Measurements from ENCODE around the gene IL9.

DNA sequence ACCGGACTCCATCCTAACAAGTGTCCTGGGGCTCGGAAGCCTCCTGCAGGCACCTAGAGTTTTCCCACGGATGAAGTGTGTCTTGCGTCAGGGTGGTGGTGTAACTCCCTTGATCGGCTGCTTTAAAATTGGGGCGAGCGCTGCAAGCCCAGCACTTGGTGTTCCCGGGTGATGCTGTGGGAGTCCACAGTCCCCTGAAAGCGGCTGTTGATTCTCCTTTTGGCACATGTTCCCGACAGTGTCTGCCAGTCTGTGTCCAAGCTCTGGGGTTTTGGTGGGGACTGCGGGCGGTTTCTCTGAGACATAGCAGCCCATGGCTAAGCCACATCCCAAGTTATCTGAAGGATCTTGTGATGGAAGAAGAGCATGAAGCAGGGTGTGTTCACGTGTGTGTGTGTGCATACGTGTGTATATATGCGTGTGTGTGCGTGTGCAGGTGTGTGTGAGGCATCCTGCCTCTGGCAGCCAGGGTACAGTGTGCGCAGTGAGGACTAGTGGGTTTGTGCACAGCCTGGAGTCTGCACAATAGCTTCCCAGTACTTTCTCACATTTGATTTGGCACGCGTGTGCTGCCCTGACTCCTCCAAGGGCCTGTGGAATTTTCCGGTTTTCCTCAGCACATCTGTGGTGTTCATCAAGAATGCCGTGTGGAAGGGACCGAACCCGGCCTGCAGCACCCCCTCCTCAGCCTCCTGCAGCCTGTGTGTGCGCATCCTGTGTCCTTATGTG is 44.3 kb downstream of the IL9 start:
- TF ChIP-seq, protein P1, sequence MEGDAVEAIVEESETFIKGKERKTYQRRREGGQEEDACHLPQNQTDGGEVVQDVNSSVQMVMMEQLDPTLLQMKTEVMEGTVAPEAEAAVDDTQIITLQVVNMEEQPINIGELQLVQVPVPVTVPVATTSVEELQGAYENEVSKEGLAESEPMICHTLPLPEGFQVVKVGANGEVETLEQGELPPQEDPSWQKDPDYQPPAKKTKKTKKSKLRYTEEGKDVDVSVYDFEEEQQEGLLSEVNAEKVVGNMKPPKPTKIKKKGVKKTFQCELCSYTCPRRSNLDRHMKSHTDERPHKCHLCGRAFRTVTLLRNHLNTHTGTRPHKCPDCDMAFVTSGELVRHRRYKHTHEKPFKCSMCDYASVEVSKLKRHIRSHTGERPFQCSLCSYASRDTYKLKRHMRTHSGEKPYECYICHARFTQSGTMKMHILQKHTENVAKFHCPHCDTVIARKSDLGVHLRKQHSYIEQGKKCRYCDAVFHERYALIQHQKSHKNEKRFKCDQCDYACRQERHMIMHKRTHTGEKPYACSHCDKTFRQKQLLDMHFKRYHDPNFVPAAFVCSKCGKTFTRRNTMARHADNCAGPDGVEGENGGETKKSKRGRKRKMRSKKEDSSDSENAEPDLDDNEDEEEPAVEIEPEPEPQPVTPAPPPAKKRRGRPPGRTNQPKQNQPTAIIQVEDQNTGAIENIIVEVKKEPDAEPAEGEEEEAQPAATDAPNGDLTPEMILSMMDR (conservative IDR thresholded peaks at IDR 0.05) = no peak
- no peak for TF ChIP-seq ZFX (IDR thresholded peaks at IDR 0.05)

All from C4-2B (cell line).